H54 (cell line): Measurements from ENCODE around the gene CYP27B1.

Experiments used
- DNase-seq: peaks from one replicate; pipeline ENCODE4 v3.0.0; 2011; ENCODE audit warnings: low spot score, mixed read lengths; ENCODE audit not compliant: insufficient read length
- FAIRE-seq: peaks from 3 replicates; lab custom pipeline; 2011; peaks lifted over from hg19 to GRCh38; lab: Jason Lieb, UNC
- POLR2A ChIP-seq: IDR thresholded peaks from 2 replicates; pipeline ENCODE4 v1.6.1; 2011; ENCODE audit warnings: low read depth, mild to moderate bottlenecking, low read length

The CYP27B1 gene

GRCh38 chr12:57767876-57768275 lies 998 bp upstream of the CYP27B1 start:
- no peak for TF ChIP-seq POLR2A
- FAIRE-seq (no peak), DNase-seq (no peak)

GRCh38 chr12:57767305-57767698 lies 424 bp upstream of the CYP27B1 start:
- no peak for TF ChIP-seq POLR2A
- no peak for FAIRE-seq
- DNase-seq, result no peak

GRCh38 chr12:57765698-57766463 lies 997 bp downstream of the CYP27B1 start:
- FAIRE-seq, result no peak
- no peak for TF ChIP-seq POLR2A

GRCh38 chr12:57765003-57765697 lies 1.7 kb downstream of the CYP27B1 start:
- TF ChIP-seq POLR2A, result no peak
- FAIRE-seq (no peak), DNase-seq (no peak)

More at GRCh38 chr12:57765698-57766463, 997 bp downstream of the CYP27B1 start:
- DNase-seq, result no peak

GRCh38 chr12:57764662-57765002 lies 2.2 kb downstream of the CYP27B1 start:
- no peak for DNase-seq
- no peak for FAIRE-seq
- no peak for TF ChIP-seq POLR2A

GRCh38 chr12:57763881-57764661 lies 2.8 kb downstream of the CYP27B1 start:
- FAIRE-seq, result no peak
- no peak for DNase-seq
- no peak for TF ChIP-seq POLR2A

- DNase-seq, result no peak
- FAIRE-seq, result no peak
- no peak for TF ChIP-seq POLR2A
These were observed 4.4 kb downstream of the CYP27B1 start for GRCh38 chr12:57762463-57762862.

- no peak for FAIRE-seq
- DNase-seq, result no peak
- TF ChIP-seq POLR2A, result no peak
These were observed 5.4 kb downstream of the CYP27B1 start for GRCh38 chr12:57761391-57761998.

GRCh38 chr12:57760347-57760982 lies 6.4 kb downstream of the CYP27B1 start:
- no peak for TF ChIP-seq POLR2A
- no peak for FAIRE-seq
- DNase-seq, result no peak

GRCh38 chr12:57759360-57759980 lies 7.4 kb downstream of the CYP27B1 start:
- TF ChIP-seq POLR2A, result no peak
- DNase-seq, result no peak
- FAIRE-seq, result no peak

- no peak for FAIRE-seq
- DNase-seq, result no peak
- TF ChIP-seq POLR2A, result no peak
These were observed 8.1 kb downstream of the CYP27B1 start for GRCh38 chr12:57758552-57759359.

- FAIRE-seq (no peak), DNase-seq (no peak)
- no peak for TF ChIP-seq POLR2A
These were observed 9.1 kb downstream of the CYP27B1 start for GRCh38 chr12:57757771-57758170.
